ENCODE measurements around the gene PRKAR2B.
"Not testable (repeated sequence)": the region's sequence is repeated elsewhere in the genome, so short reads cannot be mapped to it uniquely, and the experiment has no call there.

The PRKAR2B gene

DNA sequence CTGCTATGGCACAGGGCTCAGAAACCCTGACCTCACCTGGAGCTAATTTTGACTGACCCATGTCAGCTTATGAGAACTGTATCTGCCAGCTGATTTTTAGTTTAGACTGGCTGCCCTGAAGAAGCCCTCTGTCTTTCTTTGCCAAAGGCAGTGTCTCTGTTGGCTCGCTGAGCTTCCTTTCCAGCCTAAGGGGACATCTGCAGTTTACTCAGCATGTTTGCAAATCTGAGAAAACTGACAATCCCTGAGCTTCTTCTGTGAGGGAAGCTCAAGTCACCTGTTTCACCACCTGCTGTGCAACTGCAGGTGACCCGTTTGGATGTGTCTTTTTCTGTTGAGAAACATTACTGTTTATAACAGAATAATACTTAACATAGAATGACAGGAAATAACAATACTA lies 46.0 kb downstream of the PRKAR2B start:
- DNase-seq (ENCODE audit: insufficient read length, low spot score): no peak
- FAIRE-seq: no peak
- TF ChIP-seq POU2F2 (IDR thresholded peaks at IDR 0.05; ENCODE audit: low read depth, low read length) (no peak), POLR2AphosphoS5 (IDR thresholded peaks at IDR 0.05; ENCODE audit: low read depth, low read length) (no peak), TAF1 (IDR thresholded peaks at IDR 0.05; ENCODE audit: low read depth, low read length) (no peak), SPI1 (IDR thresholded peaks at IDR 0.05; ENCODE audit: low read depth, low read length) (no peak), PAX5 (IDR thresholded peaks at IDR 0.05; ENCODE audit: insufficient read depth, low read length, severe bottlenecking) (no peak), POLR2A (IDR thresholded peaks at IDR 0.05; ENCODE audit: low read depth, low read length) (no peak)

DNA sequence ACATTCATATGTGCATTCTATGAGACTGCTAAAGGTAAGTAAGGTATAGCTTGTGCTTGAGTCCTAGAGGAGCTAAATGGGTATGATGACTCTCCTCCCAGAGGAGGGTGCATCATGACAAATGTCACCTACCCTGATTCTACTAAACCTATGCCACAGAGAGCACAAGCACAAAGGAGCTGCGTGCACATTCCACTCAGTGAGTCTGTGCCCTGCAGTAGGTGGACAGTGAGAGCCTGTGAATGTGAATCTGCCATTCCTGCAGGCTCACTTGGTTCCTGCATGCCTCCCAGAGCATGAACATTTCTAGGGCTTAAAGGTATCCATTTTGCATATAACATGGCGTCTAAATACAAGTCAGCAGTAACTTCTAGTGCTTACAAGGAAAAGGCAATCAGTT lies 46.8 kb downstream of the PRKAR2B start:
- TF ChIP-seq PAX5 (IDR thresholded peaks at IDR 0.05; ENCODE audit: insufficient read depth, low read length, severe bottlenecking) (no peak), SPI1 (IDR thresholded peaks at IDR 0.05; ENCODE audit: low read depth, low read length) (no peak), TAF1 (IDR thresholded peaks at IDR 0.05; ENCODE audit: low read depth, low read length) (no peak), POLR2AphosphoS5 (IDR thresholded peaks at IDR 0.05; ENCODE audit: low read depth, low read length) (no peak), POU2F2 (IDR thresholded peaks at IDR 0.05; ENCODE audit: low read depth, low read length) (no peak), POLR2A (IDR thresholded peaks at IDR 0.05; ENCODE audit: low read depth, low read length) (no peak)
- no peak for FAIRE-seq
- DNase-seq (ENCODE audit: insufficient read length, low spot score): no peak

DNA sequence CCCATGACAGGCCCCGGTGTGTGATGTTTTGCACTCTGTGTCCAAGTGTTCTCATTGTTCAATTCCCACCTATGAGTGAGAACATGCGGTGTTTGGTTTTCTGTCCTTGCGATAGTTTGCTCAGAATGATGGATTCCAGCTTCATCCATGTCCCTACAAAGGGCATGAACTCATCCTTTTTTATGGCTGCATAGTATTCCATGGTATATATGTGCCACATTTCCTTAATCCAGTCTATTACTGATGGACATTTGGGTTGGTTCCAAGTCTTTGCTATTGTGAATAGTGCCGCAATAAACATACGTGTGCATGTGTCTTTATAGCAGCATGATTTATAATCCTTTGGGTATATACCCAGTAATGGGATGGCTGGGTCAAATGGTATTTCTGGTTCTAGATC lies 49.2 kb downstream of the PRKAR2B start:
- not testable (repeated sequence) for FAIRE-seq; DNase-seq (ENCODE audit: insufficient read length, low spot score)

DNA sequence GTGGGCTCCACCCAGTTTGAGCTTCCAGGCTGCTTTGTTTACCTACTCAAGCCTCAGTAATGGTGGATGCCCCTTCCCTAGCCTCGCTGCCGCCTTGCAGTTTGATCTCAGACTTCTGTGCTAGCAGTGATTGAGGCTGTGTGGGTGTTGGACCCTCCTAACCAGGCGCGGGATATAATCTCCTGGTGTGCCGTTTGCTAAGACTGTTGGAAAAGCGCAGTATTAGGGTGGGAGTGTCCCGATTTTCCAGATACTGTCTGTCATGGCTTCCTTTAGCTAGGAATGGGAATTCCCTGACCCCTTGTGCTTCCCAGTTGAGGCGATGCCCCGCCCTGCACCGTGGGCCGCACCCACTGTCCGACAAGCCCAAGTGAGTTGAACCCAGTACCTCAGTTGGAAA lies 54.6 kb downstream of the PRKAR2B start:
- not testable (repeated sequence) for DNase-seq (ENCODE audit: insufficient read length, low spot score); FAIRE-seq

DNA sequence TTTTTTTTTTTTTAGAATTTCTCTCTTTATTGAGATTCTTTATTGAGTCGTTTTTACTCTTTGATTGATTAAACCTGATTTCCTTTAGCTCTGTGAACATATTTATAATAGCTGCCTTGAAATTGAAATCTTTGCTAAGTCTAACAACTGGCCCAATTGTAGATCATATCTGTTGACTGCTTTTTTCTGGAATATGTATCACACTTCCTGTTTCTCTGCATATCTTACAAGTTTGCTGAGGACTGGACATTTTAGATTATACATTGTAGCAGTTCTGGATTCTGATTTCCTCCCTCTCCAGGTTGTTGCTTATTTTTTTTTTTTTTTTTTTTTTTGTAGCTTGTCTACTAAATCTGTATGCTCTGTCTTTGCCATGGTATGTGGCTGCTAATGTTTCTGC lies 56.3 kb downstream of the PRKAR2B start:
- no peak for FAIRE-seq

DNA sequence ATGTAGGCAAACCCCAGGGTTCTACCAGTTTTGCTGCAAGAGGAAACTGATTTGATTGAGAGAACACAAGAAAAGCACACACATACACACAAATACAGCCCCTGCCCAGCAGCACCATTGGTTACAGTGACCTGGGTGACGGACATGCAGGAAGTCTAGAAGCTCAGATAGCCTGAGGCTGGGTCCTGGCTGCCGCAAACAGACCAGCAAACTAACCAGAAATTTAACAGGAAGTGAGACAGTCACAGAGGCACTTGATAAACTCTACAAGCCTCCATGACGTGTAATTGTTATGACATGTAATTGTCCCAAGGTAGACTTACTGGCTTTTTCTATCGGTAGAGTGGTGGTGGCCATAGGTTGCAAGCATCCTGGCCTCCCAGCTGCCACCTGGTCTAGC lies 58.9 kb downstream of the PRKAR2B start:
- no peak for TF ChIP-seq POU2F2 (IDR thresholded peaks at IDR 0.05; ENCODE audit: low read depth, low read length)
- TF ChIP-seq POLR2AphosphoS5 (IDR thresholded peaks at IDR 0.05; ENCODE audit: low read depth, low read length): no peak
- peak; percentile 66 for TF ChIP-seq SPI1 (IDR thresholded peaks at IDR 0.05; ENCODE audit: low read depth, low read length)
- no peak for FAIRE-seq
- DNase-seq (ENCODE audit: insufficient read length, low spot score): no peak

More for the DNA sequence above, 56.3 kb downstream of the PRKAR2B start:
- TF ChIP-seq POU2F2 (IDR thresholded peaks at IDR 0.05; ENCODE audit: low read depth, low read length) (no peak), POLR2AphosphoS5 (IDR thresholded peaks at IDR 0.05; ENCODE audit: low read depth, low read length) (no peak), SPI1 (IDR thresholded peaks at IDR 0.05; ENCODE audit: low read depth, low read length) (no peak), POLR2A (IDR thresholded peaks at IDR 0.05; ENCODE audit: low read depth, low read length) (no peak), PAX5 (IDR thresholded peaks at IDR 0.05; ENCODE audit: insufficient read depth, low read length, severe bottlenecking) (no peak), TAF1 (IDR thresholded peaks at IDR 0.05; ENCODE audit: low read depth, low read length) (no peak)
- DNase-seq (ENCODE audit: insufficient read length, low spot score): no peak

DNA sequence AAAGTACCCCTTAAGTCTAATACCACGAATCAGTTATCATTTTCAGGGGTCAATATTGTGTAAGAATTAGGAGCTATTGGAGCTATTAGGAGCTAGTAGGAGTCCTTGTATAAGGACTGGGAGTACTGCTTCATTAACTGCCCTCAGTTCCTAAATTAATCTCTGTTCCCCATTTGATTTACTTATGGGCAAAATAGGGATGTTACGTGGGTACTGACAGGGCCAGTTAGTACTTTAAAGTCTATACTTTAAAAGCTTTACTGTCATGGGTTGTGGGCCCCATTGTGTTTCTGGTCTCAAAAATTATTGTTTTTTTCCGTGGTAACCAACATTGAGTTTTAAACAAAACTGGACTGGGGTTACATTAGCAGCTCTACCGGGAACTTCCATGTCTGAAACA lies 60.3 kb downstream of the PRKAR2B start:
- TF ChIP-seq POU2F2 (IDR thresholded peaks at IDR 0.05; ENCODE audit: low read depth, low read length) (no peak), SPI1 (IDR thresholded peaks at IDR 0.05; ENCODE audit: low read depth, low read length) (no peak), POLR2A (IDR thresholded peaks at IDR 0.05; ENCODE audit: low read depth, low read length) (no peak), POLR2AphosphoS5 (IDR thresholded peaks at IDR 0.05; ENCODE audit: low read depth, low read length) (no peak), TAF1 (IDR thresholded peaks at IDR 0.05; ENCODE audit: low read depth, low read length) (no peak), PAX5 (IDR thresholded peaks at IDR 0.05; ENCODE audit: insufficient read depth, low read length, severe bottlenecking) (no peak)
- DNase-seq (ENCODE audit: insufficient read length, low spot score) (no peak), FAIRE-seq (no peak)

DNA sequence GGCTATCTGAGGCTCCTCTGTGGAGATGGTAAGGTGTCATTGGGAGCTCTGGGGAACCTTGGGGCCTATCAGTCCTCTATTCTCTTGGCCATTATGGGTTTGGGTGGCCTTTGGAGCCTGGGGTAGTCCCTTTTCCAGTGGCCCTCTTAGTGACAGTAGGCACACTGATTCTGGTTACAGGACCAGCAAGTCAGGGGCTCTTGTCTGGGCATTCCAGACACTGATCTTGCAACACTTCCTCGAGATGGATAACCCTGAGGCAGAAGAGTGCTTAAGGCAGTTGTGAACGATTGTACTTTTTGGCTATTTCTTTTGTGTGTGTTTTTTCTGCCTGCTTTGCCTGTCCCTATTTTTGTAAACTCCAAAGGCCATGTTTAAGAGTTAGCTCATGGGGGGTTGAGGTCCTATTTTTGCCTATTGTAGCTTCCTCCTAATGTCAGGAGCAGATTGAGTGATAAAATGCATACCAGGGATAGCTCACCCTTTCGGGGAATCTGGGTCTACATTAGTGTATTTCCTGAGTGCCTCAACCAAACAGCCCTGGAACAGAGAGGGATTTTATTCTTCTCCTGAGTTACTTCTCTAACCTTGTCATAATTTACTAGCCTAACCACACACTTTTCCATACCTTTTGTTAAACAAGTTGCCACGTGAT lies 61.2 kb downstream of the PRKAR2B start:
- DNase-seq (ENCODE audit: insufficient read length, low spot score) (no peak), FAIRE-seq (no peak)
- no peak for TF ChIP-seq POU2F2 (IDR thresholded peaks at IDR 0.05; ENCODE audit: low read depth, low read length)
- no peak for TF ChIP-seq POLR2A (IDR thresholded peaks at IDR 0.05; ENCODE audit: low read depth, low read length)
- no peak for TF ChIP-seq TAF1 (IDR thresholded peaks at IDR 0.05; ENCODE audit: low read depth, low read length)
- no peak for TF ChIP-seq PAX5 (IDR thresholded peaks at IDR 0.05; ENCODE audit: insufficient read depth, low read length, severe bottlenecking)
- TF ChIP-seq SPI1 (IDR thresholded peaks at IDR 0.05; ENCODE audit: low read depth, low read length): no peak
- TF ChIP-seq POLR2AphosphoS5 (IDR thresholded peaks at IDR 0.05; ENCODE audit: low read depth, low read length): no peak

DNA sequence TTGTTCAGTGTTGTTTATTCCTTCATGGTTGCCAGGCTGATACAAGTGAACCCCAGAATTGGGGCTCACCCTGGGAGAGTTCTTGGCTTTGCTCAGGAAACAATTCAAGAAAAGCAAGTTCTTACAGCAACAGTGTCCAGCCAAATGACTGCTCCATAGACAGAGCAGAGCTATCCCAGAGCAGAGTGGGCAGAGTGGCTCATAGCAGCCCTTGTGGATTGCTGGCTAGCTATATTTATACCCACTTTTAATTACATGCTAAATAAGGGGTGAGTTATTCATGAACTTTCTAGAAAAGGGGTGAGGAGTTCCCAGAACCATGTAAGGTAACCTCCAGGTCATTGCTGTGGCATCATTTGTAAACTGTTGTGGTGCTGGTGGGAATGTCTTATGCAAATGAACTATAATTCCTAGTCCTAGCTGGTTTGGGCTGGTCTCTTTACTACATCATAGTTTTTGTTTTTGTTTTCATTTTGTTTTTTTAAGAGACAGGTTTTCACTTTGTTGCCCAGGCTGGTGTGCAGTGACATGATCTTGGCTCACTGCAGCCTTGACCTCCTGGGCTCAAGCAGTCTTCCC lies 64.4 kb downstream of the PRKAR2B start:
- no peak for TF ChIP-seq POLR2A (IDR thresholded peaks at IDR 0.05; ENCODE audit: low read depth, low read length)
- TF ChIP-seq TAF1 (IDR thresholded peaks at IDR 0.05; ENCODE audit: low read depth, low read length): no peak
- no peak for TF ChIP-seq POU2F2 (IDR thresholded peaks at IDR 0.05; ENCODE audit: low read depth, low read length)
- TF ChIP-seq POLR2AphosphoS5 (IDR thresholded peaks at IDR 0.05; ENCODE audit: low read depth, low read length): no peak
- no peak for TF ChIP-seq SPI1 (IDR thresholded peaks at IDR 0.05; ENCODE audit: low read depth, low read length)
- no peak for TF ChIP-seq PAX5 (IDR thresholded peaks at IDR 0.05; ENCODE audit: insufficient read depth, low read length, severe bottlenecking)

DNA sequence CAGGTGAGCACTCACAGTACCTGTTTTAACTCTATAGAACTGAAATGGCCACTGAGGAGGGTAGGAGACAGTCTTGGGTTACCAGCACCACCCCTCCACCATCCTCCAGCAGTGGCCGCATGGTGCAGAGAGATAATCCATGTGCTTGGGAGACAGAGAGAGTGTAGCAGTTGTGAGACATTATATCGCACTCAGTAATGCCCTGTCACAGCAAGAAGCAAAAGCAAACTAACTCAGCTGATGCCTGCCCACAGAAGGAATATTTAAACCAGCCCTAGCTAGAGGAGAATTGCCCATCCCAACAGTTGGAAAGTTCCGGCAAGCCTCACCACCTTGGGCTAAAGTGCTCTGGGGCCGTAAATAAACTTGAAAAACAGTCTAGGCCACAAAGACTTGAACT lies 65.5 kb downstream of the PRKAR2B start:
- TF ChIP-seq PAX5 (IDR thresholded peaks at IDR 0.05; ENCODE audit: insufficient read depth, low read length, severe bottlenecking): no peak
- TF ChIP-seq POU2F2 (IDR thresholded peaks at IDR 0.05; ENCODE audit: low read depth, low read length): no peak
- no peak for TF ChIP-seq TAF1 (IDR thresholded peaks at IDR 0.05; ENCODE audit: low read depth, low read length)
- TF ChIP-seq POLR2AphosphoS5 (IDR thresholded peaks at IDR 0.05; ENCODE audit: low read depth, low read length): no peak
- TF ChIP-seq POLR2A (IDR thresholded peaks at IDR 0.05; ENCODE audit: low read depth, low read length): no peak
- TF ChIP-seq SPI1 (IDR thresholded peaks at IDR 0.05; ENCODE audit: low read depth, low read length): no peak
- no peak for FAIRE-seq
- no peak for DNase-seq (ENCODE audit: insufficient read length, low spot score)

More for the DNA sequence above, 64.4 kb downstream of the PRKAR2B start:
- FAIRE-seq (no peak), DNase-seq (ENCODE audit: insufficient read length, low spot score) (no peak)

Measured in GM12891 (cell line).